GM23338 (cell line): ENCODE measurements around the gene MAP3K10. TPM values are rescaled to one million over a fixed set of nuclear protein-coding genes. Genes with fewer than 3 reads are reported as not detected.

Experiments
- ATAC-seq: fragments of 200-7000 bp; cut with Tn5 transposase; 3 replicates; pipeline ENCODE4 v1.9.1; 2020
- DNase-seq: peaks from one replicate; pipeline ENCODE4 v3.0.0-alpha.2; 2015; ENCODE audit warnings: low spot score
- H2AFZ ChIP-seq: fragments of 200-600 bp; sonication (generic); 2 replicates; pipeline ENCODE4 v1.8.0; 2016; ENCODE audit warnings: antibody characterized with exemption, mild to moderate bottlenecking, moderate library complexity
- H3F3A ChIP-seq: fragments of 200-600 bp; sonication (generic); replicated peaks from 2 replicates; pipeline ENCODE4 v1.8.0; 2017; ENCODE audit warnings: antibody characterized with exemption, mixed run types, low read depth
- H3K27ac ChIP-seq: fragments of 200-600 bp; sonication (generic); 2 replicates; pipeline ENCODE4 v1.6.1; 2016; ENCODE audit warnings: low read depth
- H3K27me3 ChIP-seq: fragments of 200-600 bp; sonication (generic); 2 replicates; pipeline ENCODE4 v1.8.0; 2016; ENCODE audit warnings: mild to moderate bottlenecking, mixed run types, moderate library complexity; ENCODE audit not compliant: insufficient read depth
- H3K36me3 ChIP-seq: fragments of 200-600 bp; sonication (generic); 2 replicates; pipeline ENCODE4 v1.8.0; 2016; ENCODE audit warnings: mild to moderate bottlenecking; ENCODE audit not compliant: insufficient read depth
- H3K4me1 ChIP-seq: fragments of 200-600 bp; sonication (generic); 2 replicates; pipeline ENCODE4 v1.8.0; 2016; ENCODE audit warnings: mild to moderate bottlenecking, moderate library complexity; ENCODE audit not compliant: insufficient read depth
- H3K4me2 ChIP-seq: fragments of 200-600 bp; sonication (generic); 2 replicates; pipeline ENCODE4 v1.7.1; 2017; ENCODE audit warnings: mixed run types
- H3K4me3 ChIP-seq: fragments of 200-600 bp; sonication (generic); 2 replicates; pipeline ENCODE4 v1.6.1; 2016; ENCODE audit warnings: mixed run types
- H3K79me2 ChIP-seq: fragments of 200-600 bp; sonication (generic); replicated peaks from 2 replicates; pipeline ENCODE4 v1.8.0; 2017; ENCODE audit warnings: mild to moderate bottlenecking; ENCODE audit not compliant: insufficient read depth
- H3K9me2 ChIP-seq: fragments of 200-600 bp; sonication (generic); 2 replicates; pipeline ENCODE4 v1.8.0; 2017; ENCODE audit not compliant: insufficient read depth
- H4K20me1 ChIP-seq: fragments of 200-600 bp; sonication (generic); replicated peaks from 2 replicates; pipeline ENCODE4 v1.8.0; 2017; ENCODE audit warnings: mild to moderate bottlenecking; ENCODE audit not compliant: insufficient read depth
- H3K27ac Mint-ChIP-seq: 2 replicates; pipeline ENCODE4 v1.8.0; 2020; ENCODE audit warnings: inconsistent platforms, mild to moderate bottlenecking, moderate library complexity, mixed read lengths
- H3K27me3 Mint-ChIP-seq: 3 replicates; pipeline ENCODE4 v1.8.0; 2022; ENCODE audit warnings: low read depth, mild to moderate bottlenecking, moderate library complexity, mixed read lengths, inconsistent platforms; ENCODE audit not compliant: insufficient read depth, poor library complexity
- H3K36me3 Mint-ChIP-seq: 3 replicates; pipeline ENCODE4 v1.8.0; 2021; ENCODE audit warnings: low read depth, mild to moderate bottlenecking, inconsistent platforms, moderate library complexity, mixed read lengths
- H3K4me1 Mint-ChIP-seq: 3 replicates; pipeline ENCODE4 v1.8.0; 2020; ENCODE audit warnings: mild to moderate bottlenecking, inconsistent platforms, mixed read lengths
- H3K4me3 Mint-ChIP-seq: 3 replicates; pipeline ENCODE4 v1.8.0; 2021; ENCODE audit warnings: moderate library complexity, mild to moderate bottlenecking, inconsistent platforms, mixed read lengths
- H3K9me3 Mint-ChIP-seq: 3 replicates; pipeline ENCODE4 v1.8.0; 2020; ENCODE audit warnings: moderate library complexity, mild to moderate bottlenecking, inconsistent platforms, mixed read lengths
- CREB1 ChIP-seq: fragments of 250-450 bp; sonication (Bioruptor Pico); IDR thresholded peaks from 2 replicates; pipeline ENCODE4 v1.5.0; 2020; ENCODE audit warnings: low read depth, mild to moderate bottlenecking, moderate library complexity
- ETS1 ChIP-seq: IDR thresholded peaks from 2 replicates; pipeline ENCODE4 v1.6.1; 2016; ENCODE audit warnings: antibody characterized with exemption
- EZH2 ChIP-seq: fragments of 200-600 bp; sonication (generic); IDR thresholded peaks from one replicate; pipeline ENCODE4 v1.8.0; 2017; ENCODE audit warnings: antibody characterized with exemption, mild to moderate bottlenecking, low read depth; ENCODE audit not compliant: unreplicated experiment
- JUNB ChIP-seq: IDR thresholded peaks from one replicate; pipeline ENCODE4 v1.6.1; 2016; ENCODE audit warnings: antibody characterized with exemption; ENCODE audit not compliant: unreplicated experiment
- STAT1 ChIP-seq: IDR thresholded peaks from one replicate; pipeline ENCODE4 v1.6.1; 2016; ENCODE audit warnings: antibody characterized with exemption; ENCODE audit not compliant: unreplicated experiment
- ZNF114 ChIP-seq: fragments of 250-450 bp; sonication (Bioruptor Pico); IDR thresholded peaks from 2 replicates; pipeline ENCODE4 v1.5.0; 2020; ENCODE audit warnings: mild to moderate bottlenecking, moderate library complexity
- ZNF331 ChIP-seq: fragments of 250-450 bp; sonication (Bioruptor Pico); IDR thresholded peaks from 2 replicates; pipeline ENCODE4 v1.5.0; 2020; ENCODE audit warnings: low read depth, mild to moderate bottlenecking, moderate library complexity
- polyA plus RNA-seq: library from polyadenylated mRNA; unstranded; fragments of >200 nt; fragmentation: Nextera tagmentation; extraction: Ambion mirVana; gene quantifications from 2 replicates; pipeline ENCODE4 v1.2.1, GENCODE V29; 2016
- total RNA-seq: library from RNA; depleted of rRNA; stranded (reverse); fragments of >200 nt; shearing (Covaris generic); gene quantifications from 2 replicates; pipeline ENCODE4 v1.2.3, GENCODE V29; 2014
- TF ChIP-seq, protein P1 (sequence below): IDR thresholded peaks from one replicate; pipeline ENCODE4 v1.6.1; 2018; ENCODE audit warnings: antibody characterized with exemption; ENCODE audit not compliant: unreplicated experiment
- TF ChIP-seq, protein P2 (sequence below): fragments of 250-450 bp; sonication (Bioruptor Pico); IDR thresholded peaks from 2 replicates; pipeline ENCODE4 v1.5.0; 2020; ENCODE audit warnings: mild to moderate bottlenecking, moderate library complexity
- TF ChIP-seq, protein P3 (sequence below), 2 experiments: fragments of 200-600 bp in 1 of 2; sonication (generic) in 1 of 2; conservative IDR thresholded peaks; 2 replicates each; pipeline versions ENCODE4 v1.5.1 to v1.6.1; 2016 to 2017; ENCODE audit warnings: antibody characterized with exemption in 2 of 2, low read depth in 2 of 2, mild to moderate bottlenecking in 2 of 2, moderate library complexity in 1 of 2

MAP3K10 gene
- total and polyA plus RNA-seq, 2 experiments from 2014 or later: 5.9 to 13.7 TPM

GRCh38 chr19:40163541-40164129 is 27.6 kb upstream of the MAP3K10 start:
- TF ChIP-seq CREB1 (CRISPR knock-in tag): no peak
- TF ChIP-seq, protein P1, sequence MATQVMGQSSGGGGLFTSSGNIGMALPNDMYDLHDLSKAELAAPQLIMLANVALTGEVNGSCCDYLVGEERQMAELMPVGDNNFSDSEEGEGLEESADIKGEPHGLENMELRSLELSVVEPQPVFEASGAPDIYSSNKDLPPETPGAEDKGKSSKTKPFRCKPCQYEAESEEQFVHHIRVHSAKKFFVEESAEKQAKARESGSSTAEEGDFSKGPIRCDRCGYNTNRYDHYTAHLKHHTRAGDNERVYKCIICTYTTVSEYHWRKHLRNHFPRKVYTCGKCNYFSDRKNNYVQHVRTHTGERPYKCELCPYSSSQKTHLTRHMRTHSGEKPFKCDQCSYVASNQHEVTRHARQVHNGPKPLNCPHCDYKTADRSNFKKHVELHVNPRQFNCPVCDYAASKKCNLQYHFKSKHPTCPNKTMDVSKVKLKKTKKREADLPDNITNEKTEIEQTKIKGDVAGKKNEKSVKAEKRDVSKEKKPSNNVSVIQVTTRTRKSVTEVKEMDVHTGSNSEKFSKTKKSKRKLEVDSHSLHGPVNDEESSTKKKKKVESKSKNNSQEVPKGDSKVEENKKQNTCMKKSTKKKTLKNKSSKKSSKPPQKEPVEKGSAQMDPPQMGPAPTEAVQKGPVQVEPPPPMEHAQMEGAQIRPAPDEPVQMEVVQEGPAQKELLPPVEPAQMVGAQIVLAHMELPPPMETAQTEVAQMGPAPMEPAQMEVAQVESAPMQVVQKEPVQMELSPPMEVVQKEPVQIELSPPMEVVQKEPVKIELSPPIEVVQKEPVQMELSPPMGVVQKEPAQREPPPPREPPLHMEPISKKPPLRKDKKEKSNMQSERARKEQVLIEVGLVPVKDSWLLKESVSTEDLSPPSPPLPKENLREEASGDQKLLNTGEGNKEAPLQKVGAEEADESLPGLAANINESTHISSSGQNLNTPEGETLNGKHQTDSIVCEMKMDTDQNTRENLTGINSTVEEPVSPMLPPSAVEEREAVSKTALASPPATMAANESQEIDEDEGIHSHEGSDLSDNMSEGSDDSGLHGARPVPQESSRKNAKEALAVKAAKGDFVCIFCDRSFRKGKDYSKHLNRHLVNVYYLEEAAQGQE: no peak
- no peak for TF ChIP-seq ZNF114 (CRISPR knock-in tag)
- TF ChIP-seq EZH2: no peak
- TF ChIP-seq, protein P2, sequence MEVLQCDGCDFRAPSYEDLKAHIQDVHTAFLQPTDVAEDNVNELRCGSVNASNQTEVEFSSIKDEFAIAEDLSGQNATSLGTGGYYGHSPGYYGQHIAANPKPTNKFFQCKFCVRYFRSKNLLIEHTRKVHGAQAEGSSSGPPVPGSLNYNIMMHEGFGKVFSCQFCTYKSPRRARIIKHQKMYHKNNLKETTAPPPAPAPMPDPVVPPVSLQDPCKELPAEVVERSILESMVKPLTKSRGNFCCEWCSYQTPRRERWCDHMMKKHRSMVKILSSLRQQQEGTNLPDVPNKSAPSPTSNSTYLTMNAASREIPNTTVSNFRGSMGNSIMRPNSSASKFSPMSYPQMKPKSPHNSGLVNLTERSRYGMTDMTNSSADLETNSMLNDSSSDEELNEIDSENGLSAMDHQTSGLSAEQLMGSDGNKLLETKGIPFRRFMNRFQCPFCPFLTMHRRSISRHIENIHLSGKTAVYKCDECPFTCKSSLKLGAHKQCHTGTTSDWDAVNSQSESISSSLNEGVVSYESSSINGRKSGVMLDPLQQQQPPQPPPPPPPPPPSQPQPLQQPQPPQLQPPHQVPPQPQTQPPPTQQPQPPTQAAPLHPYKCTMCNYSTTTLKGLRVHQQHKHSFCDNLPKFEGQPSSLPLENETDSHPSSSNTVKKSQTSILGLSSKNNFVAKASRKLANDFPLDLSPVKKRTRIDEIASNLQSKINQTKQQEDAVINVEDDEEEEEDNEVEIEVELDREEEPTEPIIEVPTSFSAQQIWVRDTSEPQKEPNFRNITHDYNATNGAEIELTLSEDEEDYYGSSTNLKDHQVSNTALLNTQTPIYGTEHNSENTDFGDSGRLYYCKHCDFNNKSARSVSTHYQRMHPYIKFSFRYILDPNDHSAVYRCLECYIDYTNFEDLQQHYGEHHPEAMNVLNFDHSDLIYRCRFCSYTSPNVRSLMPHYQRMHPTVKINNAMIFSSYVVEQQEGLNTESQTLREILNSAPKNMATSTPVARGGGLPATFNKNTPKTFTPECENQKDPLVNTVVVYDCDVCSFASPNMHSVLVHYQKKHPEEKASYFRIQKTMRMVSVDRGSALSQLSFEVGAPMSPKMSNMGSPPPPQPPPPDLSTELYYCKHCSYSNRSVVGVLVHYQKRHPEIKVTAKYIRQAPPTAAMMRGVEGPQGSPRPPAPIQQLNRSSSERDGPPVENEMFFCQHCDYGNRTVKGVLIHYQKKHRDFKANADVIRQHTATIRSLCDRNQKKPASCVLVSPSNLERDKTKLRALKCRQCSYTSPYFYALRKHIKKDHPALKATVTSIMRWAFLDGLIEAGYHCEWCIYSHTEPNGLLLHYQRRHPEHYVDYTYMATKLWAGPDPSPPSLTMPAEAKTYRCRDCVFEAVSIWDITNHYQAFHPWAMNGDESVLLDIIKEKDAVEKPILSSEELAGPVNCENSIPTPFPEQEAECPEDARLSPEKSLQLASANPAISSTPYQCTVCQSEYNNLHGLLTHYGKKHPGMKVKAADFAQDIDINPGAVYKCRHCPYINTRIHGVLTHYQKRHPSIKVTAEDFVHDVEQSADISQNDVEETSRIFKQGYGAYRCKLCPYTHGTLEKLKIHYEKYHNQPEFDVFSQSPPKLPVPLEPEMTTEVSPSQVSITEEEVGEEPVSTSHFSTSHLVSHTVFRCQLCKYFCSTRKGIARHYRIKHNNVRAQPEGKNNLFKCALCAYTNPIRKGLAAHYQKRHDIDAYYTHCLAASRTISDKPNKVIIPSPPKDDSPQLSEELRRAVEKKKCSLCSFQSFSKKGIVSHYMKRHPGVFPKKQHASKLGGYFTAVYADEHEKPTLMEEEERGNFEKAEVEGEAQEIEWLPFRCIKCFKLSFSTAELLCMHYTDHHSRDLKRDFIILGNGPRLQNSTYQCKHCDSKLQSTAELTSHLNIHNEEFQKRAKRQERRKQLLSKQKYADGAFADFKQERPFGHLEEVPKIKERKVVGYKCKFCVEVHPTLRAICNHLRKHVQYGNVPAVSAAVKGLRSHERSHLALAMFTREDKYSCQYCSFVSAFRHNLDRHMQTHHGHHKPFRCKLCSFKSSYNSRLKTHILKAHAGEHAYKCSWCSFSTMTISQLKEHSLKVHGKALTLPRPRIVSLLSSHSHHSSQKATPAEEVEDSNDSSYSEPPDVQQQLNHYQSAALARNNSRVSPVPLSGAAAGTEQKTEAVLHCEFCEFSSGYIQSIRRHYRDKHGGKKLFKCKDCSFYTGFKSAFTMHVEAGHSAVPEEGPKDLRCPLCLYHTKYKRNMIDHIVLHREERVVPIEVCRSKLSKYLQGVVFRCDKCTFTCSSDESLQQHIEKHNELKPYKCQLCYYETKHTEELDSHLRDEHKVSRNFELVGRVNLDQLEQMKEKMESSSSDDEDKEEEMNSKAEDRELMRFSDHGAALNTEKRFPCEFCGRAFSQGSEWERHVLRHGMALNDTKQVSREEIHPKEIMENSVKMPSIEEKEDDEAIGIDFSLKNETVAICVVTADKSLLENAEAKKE (CRISPR knock-in tag): no peak
- TF ChIP-seq, protein P3, sequence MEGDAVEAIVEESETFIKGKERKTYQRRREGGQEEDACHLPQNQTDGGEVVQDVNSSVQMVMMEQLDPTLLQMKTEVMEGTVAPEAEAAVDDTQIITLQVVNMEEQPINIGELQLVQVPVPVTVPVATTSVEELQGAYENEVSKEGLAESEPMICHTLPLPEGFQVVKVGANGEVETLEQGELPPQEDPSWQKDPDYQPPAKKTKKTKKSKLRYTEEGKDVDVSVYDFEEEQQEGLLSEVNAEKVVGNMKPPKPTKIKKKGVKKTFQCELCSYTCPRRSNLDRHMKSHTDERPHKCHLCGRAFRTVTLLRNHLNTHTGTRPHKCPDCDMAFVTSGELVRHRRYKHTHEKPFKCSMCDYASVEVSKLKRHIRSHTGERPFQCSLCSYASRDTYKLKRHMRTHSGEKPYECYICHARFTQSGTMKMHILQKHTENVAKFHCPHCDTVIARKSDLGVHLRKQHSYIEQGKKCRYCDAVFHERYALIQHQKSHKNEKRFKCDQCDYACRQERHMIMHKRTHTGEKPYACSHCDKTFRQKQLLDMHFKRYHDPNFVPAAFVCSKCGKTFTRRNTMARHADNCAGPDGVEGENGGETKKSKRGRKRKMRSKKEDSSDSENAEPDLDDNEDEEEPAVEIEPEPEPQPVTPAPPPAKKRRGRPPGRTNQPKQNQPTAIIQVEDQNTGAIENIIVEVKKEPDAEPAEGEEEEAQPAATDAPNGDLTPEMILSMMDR (conservative IDR thresholded peaks at IDR 0.05; ENCODE audit: low read depth in 2 of 2): no peak
- TF ChIP-seq JUNB: no peak
- TF ChIP-seq ETS1: no peak
- no peak for TF ChIP-seq STAT1
- no peak for TF ChIP-seq ZNF331 (CRISPR knock-in tag)
- ATAC-seq: no peak
- no peak overlapping the region for H3K4me3 ChIP-seq
- Mint-ChIP-seq H3K9me3 (peaks cover 12% of the 10 kb centered on the region), H3K27me3 (peaks cover 33% of the 10 kb centered on the region), H3K36me3 (peaks cover 3% of the 10 kb centered on the region; the same call in 2 of the 3 replicates), H3K4me1 (no peaks in the 10 kb centered on the region; the same call in 1 of the 3 replicates), H3K27ac (no peak overlapping the region), H3K4me3 (no peak overlapping the region)
- H3K79me2 ChIP-seq: no peaks in the 10 kb centered on the region
- H2AFZ ChIP-seq: no peak overlapping the region
- no peaks in the 10 kb centered on the region for H3K36me3 ChIP-seq
- no peaks in the 10 kb centered on the region for H3K4me1 ChIP-seq
- H4K20me1 ChIP-seq: no peaks in the 10 kb centered on the region
- no peak for DNase-seq
- H3K4me2 ChIP-seq: no peak overlapping the region
- H3K9me2 ChIP-seq: no peaks in the 10 kb centered on the region
- H3F3A ChIP-seq: 0 out of 2 replicates have a peak, but pooled peaks cover 6% of the 10 kb centered on the region
- H3K27ac ChIP-seq: no peak overlapping the region
- H3K27me3 ChIP-seq: no peaks in the 10 kb centered on the region
